ENCODE data around the gene SPP2.

Gene SPP2

GRCh38 chr2:234026693-234027254 lies 23.7 kb upstream of the SPP2 start:
- TF ChIP-seq, protein P1, sequence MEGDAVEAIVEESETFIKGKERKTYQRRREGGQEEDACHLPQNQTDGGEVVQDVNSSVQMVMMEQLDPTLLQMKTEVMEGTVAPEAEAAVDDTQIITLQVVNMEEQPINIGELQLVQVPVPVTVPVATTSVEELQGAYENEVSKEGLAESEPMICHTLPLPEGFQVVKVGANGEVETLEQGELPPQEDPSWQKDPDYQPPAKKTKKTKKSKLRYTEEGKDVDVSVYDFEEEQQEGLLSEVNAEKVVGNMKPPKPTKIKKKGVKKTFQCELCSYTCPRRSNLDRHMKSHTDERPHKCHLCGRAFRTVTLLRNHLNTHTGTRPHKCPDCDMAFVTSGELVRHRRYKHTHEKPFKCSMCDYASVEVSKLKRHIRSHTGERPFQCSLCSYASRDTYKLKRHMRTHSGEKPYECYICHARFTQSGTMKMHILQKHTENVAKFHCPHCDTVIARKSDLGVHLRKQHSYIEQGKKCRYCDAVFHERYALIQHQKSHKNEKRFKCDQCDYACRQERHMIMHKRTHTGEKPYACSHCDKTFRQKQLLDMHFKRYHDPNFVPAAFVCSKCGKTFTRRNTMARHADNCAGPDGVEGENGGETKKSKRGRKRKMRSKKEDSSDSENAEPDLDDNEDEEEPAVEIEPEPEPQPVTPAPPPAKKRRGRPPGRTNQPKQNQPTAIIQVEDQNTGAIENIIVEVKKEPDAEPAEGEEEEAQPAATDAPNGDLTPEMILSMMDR (conservative IDR thresholded peaks at IDR 0.05): no peak
- TF ChIP-seq ZFX (IDR thresholded peaks at IDR 0.05): no peak
- H3K27ac ChIP-seq: no peak overlapping the region

DNA sequence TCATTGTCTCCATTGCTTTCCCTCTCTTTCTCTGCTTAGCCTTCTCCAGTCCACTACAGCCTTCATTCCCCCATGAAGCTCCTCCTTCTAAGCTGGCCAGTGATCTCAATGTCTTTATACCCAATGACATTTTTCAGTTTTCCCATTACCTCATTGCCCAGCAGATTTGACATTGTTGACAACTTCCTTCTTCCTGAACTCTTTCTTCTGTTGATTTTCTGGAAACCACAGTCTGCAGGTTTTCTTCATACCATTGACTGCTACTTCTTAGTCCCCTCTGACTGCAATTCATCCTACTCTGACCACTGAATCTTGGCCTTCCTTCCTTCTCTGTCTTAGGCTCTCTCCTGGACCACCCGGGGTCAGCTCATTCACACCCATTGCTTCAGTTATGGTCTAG lies 22.9 kb upstream of the SPP2 start:
- TF ChIP-seq, protein P1 (conservative IDR thresholded peaks at IDR 0.05): no peak
- TF ChIP-seq ZFX (IDR thresholded peaks at IDR 0.05): no peak

GRCh38 chr2:234029150-234029733 lies 21.3 kb upstream of the SPP2 start:
- no peak for TF ChIP-seq ZFX (IDR thresholded peaks at IDR 0.05)
- TF ChIP-seq, protein P1 (conservative IDR thresholded peaks at IDR 0.05): no peak
- H3K27ac ChIP-seq: no peak overlapping the region

More for the DNA sequence above, 22.9 kb upstream of the SPP2 start:
- no peak overlapping the region for H3K27ac ChIP-seq

- TF ChIP-seq, protein P1 (conservative IDR thresholded peaks at IDR 0.05): no peak
- no peak for TF ChIP-seq ZFX (IDR thresholded peaks at IDR 0.05)
- H3K27ac ChIP-seq: no peak overlapping the region
These were observed 19.3 kb upstream of the SPP2 start for GRCh38 chr2:234031207-234031606.

DNA sequence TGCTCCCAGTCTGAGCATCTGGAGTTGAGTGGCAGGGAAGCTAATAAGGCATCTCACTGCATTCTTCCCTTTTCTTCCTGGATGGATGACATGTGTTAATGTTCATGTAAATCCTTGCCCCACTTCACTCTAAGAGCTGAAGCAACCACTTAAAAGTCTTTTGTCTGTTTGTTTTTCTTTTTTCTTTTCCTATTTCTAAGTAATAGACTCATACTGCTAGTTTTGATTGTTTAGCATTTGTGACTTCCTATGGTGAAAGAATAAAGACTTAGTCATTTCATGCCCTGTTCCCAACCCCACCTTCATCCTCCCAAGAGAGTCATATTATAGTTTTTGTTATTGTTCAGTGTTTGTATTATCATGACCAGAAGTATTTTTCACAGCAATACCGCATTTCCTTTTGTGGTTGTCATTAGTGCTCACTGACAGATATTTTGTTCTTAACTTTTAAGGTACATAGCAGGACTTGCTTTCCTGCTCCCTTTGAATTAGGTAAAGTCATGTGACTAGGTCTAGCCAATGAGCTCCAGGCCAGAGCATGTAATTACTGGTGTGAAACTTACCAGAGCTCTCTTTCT lies 18.1 kb upstream of the SPP2 start:
- TF ChIP-seq, protein P1 (conservative IDR thresholded peaks at IDR 0.05): no peak
- TF ChIP-seq ZFX (IDR thresholded peaks at IDR 0.05): no peak
- no peak overlapping the region for H3K27ac ChIP-seq

GRCh38 chr2:234033174-234033573 lies 17.3 kb upstream of the SPP2 start:
- no peak for TF ChIP-seq ZFX (IDR thresholded peaks at IDR 0.05)
- TF ChIP-seq, protein P1 (conservative IDR thresholded peaks at IDR 0.05): no peak

DNA sequence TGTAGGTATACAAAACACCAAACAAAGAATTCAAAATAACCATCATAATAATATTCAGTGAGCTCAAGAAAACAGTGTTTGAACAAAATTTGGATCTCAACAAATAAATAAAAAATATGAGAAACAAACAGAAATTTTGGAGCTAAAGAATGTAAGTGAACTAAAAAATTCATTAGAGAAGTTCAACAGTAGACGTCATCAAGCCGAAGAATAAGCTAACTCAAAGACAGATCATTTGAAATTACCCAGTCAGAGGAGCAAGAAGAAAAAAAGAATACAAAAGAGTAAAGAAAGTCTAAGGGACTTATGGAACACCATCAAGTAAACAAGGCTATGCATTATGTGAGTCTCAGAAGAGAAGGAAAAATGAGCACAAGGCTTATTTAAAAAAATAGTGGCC lies 16.6 kb upstream of the SPP2 start:
- TF ChIP-seq, protein P1 (conservative IDR thresholded peaks at IDR 0.05): no peak
- TF ChIP-seq ZFX (IDR thresholded peaks at IDR 0.05): no peak
- no peak overlapping the region for H3K27ac ChIP-seq

More at GRCh38 chr2:234033174-234033573, 17.3 kb upstream of the SPP2 start:
- H3K27ac ChIP-seq: no peak overlapping the region
